ENCODE data around the gene PARVA. TPM values are rescaled to one million over a fixed set of nuclear protein-coding genes. Genes with fewer than 3 reads are reported as not detected.

PARVA gene
- total and polyA plus RNA-seq, 2 donors from 2014 or later = 25.1 to 80.3 TPM

GRCh38 chr11:12414611-12415010 is 37.2 kb downstream of the PARVA start:
- Histone ChIP-seq H3K4me1 (ENCODE audit: control insufficient read depth in 2 of 3, insufficient read depth in 2 of 3, low read depth in 1 of 3, low read length in 3 of 3) (peaks cover 2 to 11% (median 6%) of the 10 kb centered on the region in 3 donors), H3K36me3 (ENCODE audit: control insufficient read depth in 2 of 3, insufficient read depth in 3 of 3, low read length in 3 of 3) (no peaks in the 10 kb centered on the region), H3K27me3 (ENCODE audit: control insufficient read depth, insufficient read depth, low read length) (no peaks in the 10 kb centered on the region), H3K9me3 (ENCODE audit: control insufficient read depth in 2 of 3, insufficient read depth in 1 of 3, low read length in 3 of 3) (no peaks in the 10 kb centered on the region), H3K9ac (ENCODE audit: low read length in 3 of 3) (no peak overlapping the region), H3K27ac (ENCODE audit: low read depth in 2 of 2, low read length in 2 of 2) (no peak overlapping the region), H3K4me3 (ENCODE audit: low read length in 3 of 3) (no peak overlapping the region)
- DNase-seq = no peak
- intact Hi-C loops (cut with DNase I) = no loop called here
- no peak for FAIRE-seq
- TF ChIP-seq CTCF (IDR thresholded peaks at IDR 0.05; ENCODE audit: borderline replicate concordance, extremely low read depth, insufficient read depth) = no peak

GRCh38 chr11:12415342-12415966 is 38.1 kb downstream of the PARVA start:
- H3K27me3 ChIP-seq (ENCODE audit: control insufficient read depth, insufficient read depth, low read length) = no peaks in the 10 kb centered on the region
- FAIRE-seq = no peak

GRCh38 chr11:12416552-12416951 is 39.2 kb downstream of the PARVA start:
- H3K9me3 ChIP-seq (ENCODE audit: control insufficient read depth in 2 of 3, insufficient read depth in 1 of 3, low read length in 3 of 3) = no peaks in the 10 kb centered on the region
- H3K27ac ChIP-seq (ENCODE audit: low read depth in 2 of 2, low read length in 2 of 2) = no peak overlapping the region
- no peaks in the 10 kb centered on the region for H3K36me3 ChIP-seq (ENCODE audit: control insufficient read depth in 2 of 3, insufficient read depth in 3 of 3, low read length in 3 of 3)
- H3K9ac ChIP-seq (ENCODE audit: low read length in 3 of 3) = no peak overlapping the region
- FAIRE-seq (no peak), DNase-seq (no peak)
- peaks cover 2 to 6% (median 6%) of the 10 kb centered on the region in 3 donors for H3K4me1 ChIP-seq (ENCODE audit: control insufficient read depth in 2 of 3, insufficient read depth in 2 of 3, low read depth in 1 of 3, low read length in 3 of 3)
- intact Hi-C loops (cut with DNase I) = no loop called here
- no peak for TF ChIP-seq CTCF (IDR thresholded peaks at IDR 0.05; ENCODE audit: borderline replicate concordance, extremely low read depth, insufficient read depth)
- no peaks in the 10 kb centered on the region for H3K27me3 ChIP-seq (ENCODE audit: control insufficient read depth, insufficient read depth, low read length)
- no peak overlapping the region for H3K4me3 ChIP-seq (ENCODE audit: low read length in 3 of 3)

More at GRCh38 chr11:12415342-12415966, 38.1 kb downstream of the PARVA start:
- intact Hi-C loops (cut with DNase I) = no loop called here
- H3K9me3 ChIP-seq (ENCODE audit: control insufficient read depth in 2 of 3, insufficient read depth in 1 of 3, low read length in 3 of 3) = no peaks in the 10 kb centered on the region
- H3K36me3 ChIP-seq (ENCODE audit: control insufficient read depth in 2 of 3, insufficient read depth in 3 of 3, low read length in 3 of 3) = no peaks in the 10 kb centered on the region
- no peak for DNase-seq
- H3K4me3 ChIP-seq (ENCODE audit: low read length in 3 of 3) = no peak overlapping the region
- no peak overlapping the region for H3K9ac ChIP-seq (ENCODE audit: low read length in 3 of 3)
- peaks cover 2 to 6% (median 6%) of the 10 kb centered on the region in 3 donors for H3K4me1 ChIP-seq (ENCODE audit: control insufficient read depth in 2 of 3, insufficient read depth in 2 of 3, low read depth in 1 of 3, low read length in 3 of 3)
- TF ChIP-seq CTCF (IDR thresholded peaks at IDR 0.05; ENCODE audit: borderline replicate concordance, extremely low read depth, insufficient read depth) = no peak
- H3K27ac ChIP-seq (ENCODE audit: low read depth in 2 of 2, low read length in 2 of 2) = no peak overlapping the region

Data from kidney (tissue), 14 donors.